GM10266 (cell line): ENCODE data around the gene CRHR1.

Source experiments
- DNase-seq: peaks from one replicate; pipeline ENCODE4 v3.0.0; 2012; ENCODE audit errors: extremely low spot score
- TF ChIP-seq, protein P1 (sequence below): IDR thresholded peaks from 2 replicates; pipeline ENCODE4 v1.5.1; 2012; ENCODE audit warnings: mild to moderate bottlenecking, low read depth; ENCODE audit not compliant: control insufficient read depth, insufficient read depth; ENCODE audit errors: missing control alignments

The CRHR1 gene

GRCh38 chr17:45800816-45801215 lies 16.7 kb downstream of the CRHR1 start:
- TF ChIP-seq, protein P1, sequence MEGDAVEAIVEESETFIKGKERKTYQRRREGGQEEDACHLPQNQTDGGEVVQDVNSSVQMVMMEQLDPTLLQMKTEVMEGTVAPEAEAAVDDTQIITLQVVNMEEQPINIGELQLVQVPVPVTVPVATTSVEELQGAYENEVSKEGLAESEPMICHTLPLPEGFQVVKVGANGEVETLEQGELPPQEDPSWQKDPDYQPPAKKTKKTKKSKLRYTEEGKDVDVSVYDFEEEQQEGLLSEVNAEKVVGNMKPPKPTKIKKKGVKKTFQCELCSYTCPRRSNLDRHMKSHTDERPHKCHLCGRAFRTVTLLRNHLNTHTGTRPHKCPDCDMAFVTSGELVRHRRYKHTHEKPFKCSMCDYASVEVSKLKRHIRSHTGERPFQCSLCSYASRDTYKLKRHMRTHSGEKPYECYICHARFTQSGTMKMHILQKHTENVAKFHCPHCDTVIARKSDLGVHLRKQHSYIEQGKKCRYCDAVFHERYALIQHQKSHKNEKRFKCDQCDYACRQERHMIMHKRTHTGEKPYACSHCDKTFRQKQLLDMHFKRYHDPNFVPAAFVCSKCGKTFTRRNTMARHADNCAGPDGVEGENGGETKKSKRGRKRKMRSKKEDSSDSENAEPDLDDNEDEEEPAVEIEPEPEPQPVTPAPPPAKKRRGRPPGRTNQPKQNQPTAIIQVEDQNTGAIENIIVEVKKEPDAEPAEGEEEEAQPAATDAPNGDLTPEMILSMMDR, result no peak
- no peak for DNase-seq

- TF ChIP-seq, protein P1, result no peak
- no peak for DNase-seq
Measured at GRCh38 chr17:45801421-45801820, 17.3 kb downstream of the CRHR1 start.

- no peak for DNase-seq
- TF ChIP-seq, protein P1, result no peak
Measured at GRCh38 chr17:45808845-45809244, 24.7 kb downstream of the CRHR1 start.

DNA sequence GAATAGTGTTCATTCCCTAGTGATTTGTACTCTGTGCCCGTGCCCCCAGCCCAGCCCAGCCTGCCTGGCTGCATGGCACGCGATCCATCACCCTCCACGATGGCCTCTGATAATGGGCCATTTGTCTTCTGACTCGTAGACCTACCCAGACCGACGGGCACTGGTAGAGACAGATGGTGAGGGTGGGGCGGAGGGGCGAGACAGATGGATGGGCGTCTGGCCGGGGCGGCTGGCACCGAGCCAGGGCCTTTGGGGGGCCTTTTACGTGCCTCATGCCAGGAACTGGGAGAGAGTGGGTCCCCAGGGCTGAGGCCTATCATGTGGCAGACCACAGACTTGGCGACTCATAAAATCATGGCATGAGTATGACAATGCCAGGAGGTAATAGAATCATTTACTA lies 25.4 kb downstream of the CRHR1 start:
- DNase-seq, result no peak
- TF ChIP-seq, protein P1, result no peak

GRCh38 chr17:45812102-45812501 lies 28.0 kb downstream of the CRHR1 start:
- DNase-seq, result no peak
- TF ChIP-seq, protein P1, result no peak

DNA sequence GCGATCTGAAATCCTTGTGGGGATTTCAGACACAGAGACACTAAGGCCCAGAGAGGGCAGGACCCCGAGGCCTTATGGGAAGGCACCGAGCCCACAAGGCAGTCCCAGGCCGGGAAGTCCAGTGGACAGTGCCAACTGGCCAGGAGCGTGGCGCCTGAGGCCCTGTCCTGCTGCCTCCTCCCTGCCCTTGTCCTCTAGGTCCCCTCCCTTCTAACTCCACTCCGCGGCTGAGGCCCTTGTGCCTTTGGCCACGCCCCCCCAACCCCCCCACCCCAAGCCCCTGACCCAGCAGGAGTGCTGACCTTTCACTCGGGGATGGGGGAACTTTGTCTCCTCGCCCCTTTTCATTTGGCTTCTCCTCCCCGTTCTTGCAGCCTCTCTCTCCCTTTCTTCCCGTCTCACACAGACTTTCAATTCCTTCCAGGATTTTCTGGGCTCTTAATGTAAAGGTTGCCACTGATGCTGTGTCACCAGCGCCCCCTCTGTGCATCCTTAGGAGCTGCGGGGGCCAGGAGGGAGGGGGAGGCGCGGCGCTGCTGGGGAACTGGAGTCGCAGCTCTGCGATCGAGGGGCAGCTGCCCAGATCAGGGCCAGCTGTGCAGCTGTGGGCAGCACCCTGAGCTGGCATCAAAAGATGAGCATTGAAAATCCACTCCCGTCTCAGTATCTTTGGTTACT lies 29.1 kb downstream of the CRHR1 start:
- TF ChIP-seq, protein P1, result no peak
- no peak for DNase-seq
